ENCODE measurements around the gene OR5J2.
"Not testable (repeated sequence)": the region's sequence is repeated elsewhere in the genome, so short reads cannot be mapped to it uniquely, and the experiment has no call there.

OR5J2 gene

DNA sequence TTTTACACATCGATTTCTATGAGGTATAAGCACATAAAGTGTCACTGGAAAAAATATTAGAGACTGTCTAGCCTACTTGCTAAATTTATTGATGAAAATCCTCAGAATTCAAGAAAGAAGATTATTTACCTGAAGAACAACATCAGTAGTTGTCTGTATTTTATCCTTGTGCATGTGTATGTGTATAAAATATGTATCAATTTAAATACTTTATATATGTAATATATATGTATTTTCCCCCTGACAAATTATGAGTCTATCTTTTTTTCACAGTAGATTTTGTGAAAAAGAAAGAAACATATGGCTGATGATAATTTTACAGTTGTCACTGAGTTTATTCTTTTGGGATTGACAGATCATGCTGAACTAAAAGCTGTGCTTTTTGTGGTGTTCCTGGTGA is at the start of gene OR5J2:
TSS of gene OR5J2 (plus strand) at position 301 of the 400 bp plus-strand sequence. CDS start at position 301, 0 bp downstream.
- DNase-seq: no peak

DNA sequence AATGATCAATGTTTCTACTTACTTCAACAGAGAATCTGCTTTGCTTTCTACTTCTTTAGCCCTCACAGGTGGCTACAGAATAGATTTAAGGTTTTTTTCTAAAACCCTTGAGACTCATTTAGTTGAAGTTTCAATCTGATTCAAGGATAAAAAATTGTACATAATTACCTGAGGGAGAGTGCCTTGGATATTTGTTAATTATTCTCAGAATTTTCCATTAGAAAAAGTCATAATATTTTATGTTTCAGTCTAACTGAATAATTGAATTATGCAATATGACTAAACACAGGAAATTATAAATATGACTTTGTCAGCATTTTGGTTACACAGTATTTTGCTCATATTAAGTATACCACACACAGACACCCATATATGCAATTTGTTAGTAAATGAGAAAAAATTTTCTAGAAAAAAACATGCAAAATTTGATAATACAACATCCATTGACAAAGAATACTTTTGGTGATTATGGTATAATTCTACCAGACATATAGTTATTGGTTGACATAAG is 36.2 kb upstream of the OR5J2 start, which contains the start of gene OR8J3:
TSS of gene OR8J3 (minus strand) at position 51 of the 511 bp plus-strand sequence. CDS start 2,483 bp downstream, outside the sequence.
- no peak for DNase-seq

DNA sequence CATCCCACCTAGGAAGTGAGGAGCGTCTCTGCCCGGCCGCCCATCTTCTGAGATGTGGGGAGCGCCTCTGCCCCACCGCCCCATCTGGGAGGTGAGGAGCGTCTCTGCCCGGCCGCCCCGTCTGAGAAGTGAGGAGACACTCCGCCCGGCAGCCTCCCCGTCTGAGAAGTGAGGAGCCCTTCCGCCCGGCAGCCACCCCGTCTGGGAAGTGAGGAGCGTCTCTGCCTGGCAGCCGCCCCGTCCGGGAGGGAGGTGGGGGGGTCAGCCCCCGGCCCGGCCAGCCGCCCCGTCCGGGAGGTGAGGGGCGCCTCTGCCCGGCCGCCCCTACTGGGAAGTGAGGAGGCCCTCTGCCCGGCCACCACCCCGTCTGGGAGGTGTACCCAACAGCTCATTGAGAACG is 32.7 kb upstream of the OR5J2 start:
- DNase-seq: not testable (repeated sequence)

DNA sequence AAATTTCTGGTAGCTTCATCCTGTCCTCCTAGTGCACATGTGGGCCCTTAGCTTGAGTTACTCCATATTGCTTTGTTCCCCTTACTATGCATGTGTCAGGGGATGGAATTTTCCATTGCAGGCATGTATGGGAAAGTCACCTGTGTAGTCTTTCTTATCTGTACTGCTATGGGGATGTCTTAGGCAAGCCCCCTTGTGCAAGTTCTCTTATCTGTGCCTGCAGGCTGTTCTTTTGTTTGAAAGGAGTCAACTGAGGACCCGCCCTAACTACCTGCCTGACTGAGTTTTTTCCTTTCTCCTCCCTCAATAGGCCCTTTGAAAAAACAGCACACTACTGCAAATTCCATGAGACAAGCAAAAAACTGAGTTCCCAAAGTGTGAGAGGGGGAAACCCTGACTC is 25.0 kb upstream of the OR5J2 start:
- DNase-seq: no peak

DNA sequence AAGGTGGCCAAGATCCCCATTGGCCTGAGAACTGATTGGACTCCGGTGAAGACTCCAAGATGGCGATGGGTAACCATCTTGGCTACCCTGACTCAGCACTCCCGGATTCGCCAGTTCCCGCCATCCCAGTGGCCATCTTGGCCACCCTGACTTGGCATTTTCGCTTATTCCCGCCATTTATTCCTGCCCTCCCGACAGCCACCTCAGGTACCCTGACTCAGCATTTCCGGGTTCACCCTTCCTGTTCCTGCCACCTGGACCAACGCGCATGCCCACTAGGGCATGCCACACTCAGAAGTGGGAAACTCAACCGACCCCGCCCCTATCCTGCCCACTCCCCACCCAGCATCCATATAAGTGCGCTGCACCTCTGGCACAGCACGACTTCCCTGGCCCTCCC is 24.1 kb upstream of the OR5J2 start:
- no peak for DNase-seq

DNA sequence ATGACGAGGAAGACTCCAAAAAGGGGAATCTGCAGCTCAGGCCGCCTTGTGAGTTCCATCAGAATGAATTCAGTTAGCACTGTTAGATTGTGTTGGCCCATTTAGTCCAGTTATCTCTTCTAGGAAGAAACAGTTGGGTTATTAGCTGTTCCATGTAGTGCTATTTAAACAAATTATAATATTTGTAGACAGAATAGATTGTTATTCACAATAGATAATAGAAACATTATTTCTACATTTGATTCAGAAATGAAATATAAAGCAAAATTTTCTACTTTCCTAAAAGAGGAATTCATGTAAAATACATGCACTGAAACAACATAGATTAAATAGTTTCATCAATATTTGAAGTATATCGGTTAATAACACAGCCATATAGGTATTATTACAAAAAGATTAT is 16.2 kb upstream of the OR5J2 start, which contains the start of gene OR8K5:
TSS of gene OR8K5 (minus strand) at position 101 of the 400 bp plus-strand sequence. CDS start at position 101, 0 bp downstream.
- no peak for DNase-seq

DNA sequence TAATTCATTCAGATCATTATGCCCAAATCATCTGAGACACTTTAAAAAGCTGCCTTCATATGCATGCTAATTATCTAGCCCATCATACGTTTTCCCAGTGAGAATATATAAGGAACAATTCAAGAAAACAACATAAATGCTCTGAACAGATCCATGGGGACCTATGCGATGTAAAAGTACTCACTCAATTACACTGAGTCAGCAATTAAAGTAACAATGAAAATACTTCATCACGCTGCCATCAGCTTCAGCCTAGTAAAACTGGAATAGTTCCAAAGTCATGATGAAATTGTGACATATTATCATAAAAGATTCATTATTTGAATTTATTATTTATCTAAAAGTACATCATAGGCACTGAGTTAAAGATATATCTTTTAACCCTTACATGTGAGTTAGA is 12.6 kb upstream of the OR5J2 start:
- DNase-seq: no peak

DNA sequence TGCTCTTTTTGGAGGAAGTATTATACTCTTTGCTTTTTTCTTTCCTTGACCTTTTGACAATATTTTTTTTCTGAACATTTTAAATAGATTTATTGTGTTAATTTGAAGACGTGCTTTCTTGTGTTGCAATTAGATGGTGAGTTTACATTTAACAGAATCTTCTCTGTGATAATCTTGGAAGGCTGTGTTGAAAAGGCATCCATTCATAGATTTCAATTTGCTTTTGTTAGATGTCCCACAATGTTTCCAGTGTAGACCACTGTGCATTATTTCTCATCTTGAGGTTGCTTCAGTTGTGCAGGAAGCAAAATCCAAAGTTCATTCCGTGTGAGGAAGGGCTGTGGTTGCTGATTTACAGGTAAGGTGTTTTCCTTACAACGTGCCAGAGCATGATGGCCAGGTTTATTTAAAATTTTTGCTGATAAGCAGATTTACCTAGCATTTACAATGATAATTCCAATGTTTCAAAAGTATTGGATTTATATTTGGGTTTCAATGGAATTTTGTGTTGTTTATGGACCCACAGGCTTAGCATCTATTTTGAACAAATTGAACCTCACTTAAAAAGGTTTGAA is 4.1 kb upstream of the OR5J2 start:
- no peak for DNase-seq

DNA sequence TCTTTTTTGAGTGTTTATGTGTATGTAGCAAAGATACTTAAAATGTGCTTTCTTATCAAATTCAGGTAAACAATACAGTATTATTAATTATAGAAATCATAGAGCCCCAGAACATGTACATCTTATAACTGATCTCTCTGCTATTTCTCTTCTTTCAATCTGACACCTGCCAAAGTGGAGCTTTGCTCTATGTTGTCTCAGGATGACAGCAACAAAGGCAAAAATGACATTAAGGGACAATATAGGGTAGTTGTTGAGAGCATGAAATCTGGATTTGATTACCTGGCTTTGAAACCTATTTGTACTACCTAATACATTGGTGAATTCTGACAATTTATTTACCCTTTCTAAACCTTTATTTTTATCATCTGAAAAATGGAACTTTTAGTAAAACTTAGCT is 7.0 kb downstream of the OR5J2 start:
- no peak for DNase-seq

DNA sequence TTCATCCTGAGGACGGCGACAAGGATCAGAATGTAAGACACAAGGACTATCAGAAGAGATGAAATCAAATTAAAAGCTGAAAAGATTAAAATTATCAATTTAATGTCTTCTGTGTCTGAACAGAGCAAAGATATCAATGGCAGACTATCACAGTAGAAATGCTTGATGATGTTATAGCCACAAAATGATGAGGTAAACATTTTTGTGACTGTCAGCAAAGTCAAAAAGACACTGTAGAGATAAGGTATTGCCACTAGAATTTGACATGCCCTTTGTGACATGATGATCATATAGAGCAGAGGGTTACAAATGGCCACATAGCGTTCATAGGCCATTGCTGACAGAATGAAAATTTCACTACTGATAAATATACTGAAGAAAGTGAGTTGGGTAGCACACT is 12.2 kb downstream of the OR5J2 start:
- DNase-seq: no peak

DNA sequence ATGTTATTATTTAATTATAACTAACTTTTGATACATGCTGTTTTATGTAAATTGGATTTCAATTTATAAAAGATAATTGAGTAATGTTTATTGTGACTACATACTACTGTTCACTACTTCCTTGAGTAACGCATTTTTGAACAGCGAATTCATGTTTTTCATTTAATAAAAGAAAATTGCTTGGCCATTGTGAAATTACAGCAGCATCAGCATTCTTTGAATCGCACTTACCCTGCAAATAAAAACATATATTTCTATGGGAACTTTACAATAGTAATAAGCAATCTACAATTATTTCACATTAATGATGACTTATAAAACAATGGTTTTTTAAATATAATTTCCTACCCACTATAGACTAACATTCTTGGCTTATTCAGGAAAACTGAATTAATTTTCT is 20.3 kb downstream of the OR5J2 start:
- no peak for DNase-seq

DNA sequence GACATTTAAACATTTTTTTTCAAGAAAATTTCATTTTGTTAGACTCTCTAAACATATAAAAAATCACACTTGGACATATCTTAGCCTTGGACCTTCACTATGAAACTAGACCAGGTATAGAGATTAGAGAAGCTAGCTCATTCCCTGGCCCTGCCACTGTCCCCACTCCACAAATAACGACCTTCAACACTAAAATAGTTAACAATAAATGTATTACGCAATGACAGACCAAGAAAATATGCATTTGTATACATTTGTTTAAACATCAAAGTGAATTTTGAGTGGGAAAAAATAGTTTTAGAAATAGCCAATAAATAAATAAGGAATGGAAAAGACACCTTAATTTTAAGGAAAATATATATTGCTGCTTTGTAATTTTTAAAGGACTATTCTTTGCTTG is 20.9 kb downstream of the OR5J2 start:
- DNase-seq: no peak

DNA sequence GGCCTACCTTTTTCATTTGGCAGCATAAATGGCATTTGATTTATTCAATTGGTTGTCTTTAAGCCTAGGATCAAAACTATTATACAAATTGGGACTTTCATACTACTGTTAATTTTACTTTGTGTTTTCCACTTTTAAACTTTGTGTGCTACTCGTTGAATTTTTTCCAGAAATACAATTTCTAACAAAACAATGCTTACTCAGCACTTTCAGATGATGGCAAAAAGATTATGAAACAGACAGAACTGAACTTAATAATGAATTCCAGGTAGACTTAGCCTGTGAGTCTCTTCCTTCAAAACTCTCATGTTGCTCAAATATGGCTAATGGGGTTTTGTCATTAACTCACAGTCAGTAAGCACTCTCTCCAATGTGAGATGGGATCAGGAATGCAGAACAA is 31.4 kb downstream of the OR5J2 start:
- no peak for DNase-seq

DNA sequence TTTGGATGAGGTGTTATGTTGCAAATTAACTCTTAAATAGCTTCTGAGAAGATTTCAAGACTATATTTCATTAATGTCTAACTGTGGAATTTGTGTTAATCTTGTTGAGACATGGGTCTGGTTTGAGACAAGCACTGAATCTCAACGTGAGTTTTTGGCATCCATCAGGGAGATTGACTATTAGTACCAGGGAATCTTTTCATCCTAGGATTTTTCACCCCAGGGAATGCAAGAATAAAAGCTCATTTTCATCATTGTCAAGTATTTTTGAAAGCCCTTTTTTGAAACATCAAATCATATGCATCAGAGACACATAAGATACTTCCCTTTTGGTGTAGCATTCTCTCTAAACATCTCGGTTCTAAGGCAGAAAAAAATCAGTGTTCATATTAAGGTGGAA is 38.1 kb downstream of the OR5J2 start:
- DNase-seq: no peak

DNA sequence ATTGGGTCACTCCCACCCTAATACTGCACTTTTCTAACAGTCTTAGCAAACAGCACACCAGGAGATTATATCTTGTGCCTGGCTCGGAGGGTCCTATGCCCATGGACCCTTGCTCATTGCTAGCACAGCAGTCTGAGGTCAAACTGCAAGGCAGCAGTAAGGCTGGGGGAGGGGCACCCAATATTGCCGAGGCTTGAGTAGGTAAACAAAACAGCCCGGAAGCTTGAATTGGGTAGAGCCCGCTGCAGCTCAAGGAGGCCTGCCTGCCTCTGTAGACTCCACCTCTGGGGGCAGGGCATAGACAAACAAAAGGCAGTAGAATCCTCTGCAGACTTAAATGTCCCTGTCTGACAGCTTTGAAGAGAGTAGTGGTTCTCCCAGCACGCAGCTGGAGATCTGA is 43.3 kb downstream of the OR5J2 start:
- DNase-seq: not testable (repeated sequence)

All from hippocampal formation (tissue), 2 donors.